Body of pancreas (tissue), 4 donors: ENCODE measurements around the gene DPP9.

Experiments
- CTCF ChIP-seq, 7 experiments: fragments of 450-650 bp in 4 of 7; fragments of 200-600 bp in 3 of 7; sonication (generic) in 3 of 7; IDR thresholded peaks; one replicate each; pipeline ENCODE4 v1.5.1; 2016 to 2019; ENCODE audit warnings: antibody characterized with exemption in 7 of 7
- POLR2A ChIP-seq, 3 donors: fragments of 450-650 bp; IDR thresholded peaks; one replicate each; pipeline ENCODE4 v1.6.1; 2016; ENCODE audit warnings: antibody characterized with exemption in 3 of 3, mild to moderate bottlenecking in 2 of 3

- TF ChIP-seq CTCF (IDR thresholded peaks at IDR 0.05) (no peak), POLR2A (IDR thresholded peaks at IDR 0.05) (no peak)
Measured at GRCh38 chr19:4702764-4703163, 20.9 kb downstream of the DPP9 start.
